DOHH2 (cell line): Measurements from ENCODE around the gene GPR143.

Source experiments
- CTCF ChIP-seq: fragments of 200-600 bp; sonication (generic); IDR thresholded peaks from one replicate; pipeline ENCODE4 v1.5.1; 2014; ENCODE audit warnings: antibody characterized with exemption, mild to moderate bottlenecking, low read depth, low read length; ENCODE audit not compliant: poor library complexity, severe bottlenecking
- EZH2phosphoT487 ChIP-seq: fragments of 200-600 bp; sonication (generic); IDR thresholded peaks from 2 replicates; pipeline ENCODE4 v1.6.1; 2017; ENCODE audit warnings: borderline replicate concordance, mild to moderate bottlenecking, antibody characterized with exemption, low read length, moderate library complexity, mixed read lengths

GRCh38 chrX:9775930-9776329 is 10.3 kb upstream of the GPR143 start:
- TF ChIP-seq CTCF (no peak), EZH2phosphoT487 (no peak)
